Measurements from ENCODE around the gene HS6ST3. TPM values are rescaled to one million over a fixed set of nuclear protein-coding genes. Genes with fewer than 3 reads are reported as not detected.
"Not testable (repeated sequence)": the region's sequence is repeated elsewhere in the genome, so short reads cannot be mapped to it uniquely, and the experiment has no call there.

Gene HS6ST3
- total RNA-seq, 4 donors from 2014 or later = 0.04 to 0.59 (median 0.57) TPM; not detected in 1

- 82 to 89% methylated on average over 5 of the region's 5 CpGs for WGBS, 2 donors
- no peak for DNase-seq
Observed at GRCh38 chr13:96499656-96500055, 409.7 kb downstream of the HS6ST3 start.

GRCh38 chr13:96500953-96501352 is 411.0 kb downstream of the HS6ST3 start:
- Histone ChIP-seq H3K9me3 (no peaks in the 10 kb centered on the region), H3K36me3 (no peaks in the 10 kb centered on the region), H3K4me3 (no peak overlapping the region), H3K27me3 (no peaks in the 10 kb centered on the region), H3K4me1 (no peaks in the 10 kb centered on the region), H3K27ac (no peak overlapping the region)
- TF ChIP-seq POLR2A (IDR thresholded peaks at IDR 0.05) = no peak
- TF ChIP-seq CTCF (IDR thresholded peaks at IDR 0.05) = no peak
- intact Hi-C loops (cut with DNase I) = no loop called here
- DNase-seq = no peak
- WGBS, 2 donors = 60 to 67% methylated on average over 1 of the region's 1 CpG

More at GRCh38 chr13:96499656-96500055, 409.7 kb downstream of the HS6ST3 start:
- intact Hi-C loops (cut with DNase I) = no loop called here
- H3K36me3 ChIP-seq = no peaks in the 10 kb centered on the region
- TF ChIP-seq POLR2A (IDR thresholded peaks at IDR 0.05) (no peak), CTCF (IDR thresholded peaks at IDR 0.05) (no peak)
- no peaks in the 10 kb centered on the region for H3K27me3 ChIP-seq
- no peaks in the 10 kb centered on the region for H3K9me3 ChIP-seq
- no peak overlapping the region for H3K27ac ChIP-seq
- no peak overlapping the region for H3K4me3 ChIP-seq
- H3K4me1 ChIP-seq = no peaks in the 10 kb centered on the region

GRCh38 chr13:96503481-96503880 is 413.6 kb downstream of the HS6ST3 start:
- Histone ChIP-seq H3K4me3 (no peak overlapping the region), H3K4me1 (no peaks in the 10 kb centered on the region), H3K27me3 (no peaks in the 10 kb centered on the region), H3K27ac (no peak overlapping the region), H3K36me3 (no peaks in the 10 kb centered on the region), H3K9me3 (no peaks in the 10 kb centered on the region)
- no peak for TF ChIP-seq POLR2A (IDR thresholded peaks at IDR 0.05)
- no peak for TF ChIP-seq CTCF (IDR thresholded peaks at IDR 0.05)
- 86 to 89% methylated on average over 1 of the region's 1 CpG for WGBS, 2 donors
- intact Hi-C loops (cut with DNase I) = no loop called here
- DNase-seq = no peak

- H3K4me1 ChIP-seq = no peaks in the 10 kb centered on the region
- intact Hi-C loops (cut with DNase I) = no loop called here
- no peaks in the 10 kb centered on the region for H3K9me3 ChIP-seq
- WGBS, 2 donors = 59 to 62% methylated on average over 2 of the region's 2 CpGs
- TF ChIP-seq POLR2A (IDR thresholded peaks at IDR 0.05) = no peak
- TF ChIP-seq CTCF (IDR thresholded peaks at IDR 0.05) = no peak
- no peak overlapping the region for H3K27ac ChIP-seq
- no peak overlapping the region for H3K4me3 ChIP-seq
- no peak for DNase-seq
- no peaks in the 10 kb centered on the region for H3K27me3 ChIP-seq
- H3K36me3 ChIP-seq = no peaks in the 10 kb centered on the region
Observed at GRCh38 chr13:96511587-96511986, 421.7 kb downstream of the HS6ST3 start.

- TF ChIP-seq POLR2A (IDR thresholded peaks at IDR 0.05) (no peak), CTCF (IDR thresholded peaks at IDR 0.05) (no peak)
- 78 to 90% methylated on average over 1 of the region's 1 CpG for WGBS, 2 donors
- intact Hi-C loops (cut with DNase I) = no loop called here
- Histone ChIP-seq H3K9me3 (no peaks in the 10 kb centered on the region), H3K36me3 (no peaks in the 10 kb centered on the region), H3K4me1 (no peaks in the 10 kb centered on the region), H3K27me3 (no peaks in the 10 kb centered on the region), H3K27ac (no peak overlapping the region), H3K4me3 (no peak overlapping the region)
- DNase-seq = no peak
Observed at GRCh38 chr13:96519380-96519779, 429.5 kb downstream of the HS6ST3 start.

- H3K27me3 ChIP-seq; H3K4me3 ChIP-seq; H3K9me3 ChIP-seq; DNase-seq; H3K4me1 ChIP-seq; intact Hi-C loops (cut with DNase I); H3K36me3 ChIP-seq; H3K27ac ChIP-seq: not testable (repeated sequence)
- WGBS, 2 donors = 70 to 73% methylated on average over 2 to 10 of the region's 11 CpGs
Observed at GRCh38 chr13:96524398-96525020, 434.6 kb downstream of the HS6ST3 start.
